SK-N-SH treated with all-trans-retinoic acid at 6 μM for 48 hours (cell line): ENCODE measurements around the gene PUM1.

Experiments used
- ATAC-seq: fragments of 200-7000 bp; cut with Tn5 transposase; 3 replicates; pipeline ENCODE4 v1.9.1; 2020; ENCODE audit warnings: mild to moderate bottlenecking, moderate library complexity
- ARNTL ChIP-seq: fragments of 450-650 bp; formaldehyde crosslinking; IDR thresholded peaks from 2 replicates; pipeline ENCODE4 v1.5.0; 2020; ENCODE audit warnings: low read depth, mild to moderate bottlenecking, moderate library complexity, borderline replicate concordance
- CREB5 ChIP-seq: fragments of 250-450 bp; sonication (Bioruptor Pico); IDR thresholded peaks from 2 replicates; pipeline ENCODE4 v1.5.1; 2020; ENCODE audit warnings: low read depth, mild to moderate bottlenecking, moderate library complexity
- ESRRG ChIP-seq: fragments of 250-450 bp; sonication (Bioruptor Pico); IDR thresholded peaks from 2 replicates; pipeline ENCODE4 v1.6.1; 2021; ENCODE audit warnings: mild to moderate bottlenecking
- GLIS3 ChIP-seq: fragments of 250-450 bp; sonication (Bioruptor Pico); IDR thresholded peaks from 2 replicates; pipeline ENCODE4 v1.5.0; 2020; ENCODE audit warnings: mild to moderate bottlenecking, moderate library complexity
- ISL1 ChIP-seq: fragments of 250-450 bp; sonication (Bioruptor Pico); IDR thresholded peaks from 2 replicates; pipeline ENCODE4 v2.1.2; 2022; ENCODE audit warnings: mild to moderate bottlenecking, moderate library complexity
- OSR1 ChIP-seq: fragments of 250-450 bp; sonication (Bioruptor Pico); IDR thresholded peaks from 2 replicates; pipeline ENCODE4 v1.8.0; 2022; ENCODE audit warnings: moderate library complexity, mild to moderate bottlenecking, inconsistent platforms
- PPARA ChIP-seq: fragments of 250-450 bp; sonication (Bioruptor Pico); IDR thresholded peaks from 2 replicates; pipeline ENCODE4 v1.5.0; 2020; ENCODE audit warnings: mild to moderate bottlenecking, borderline replicate concordance
- RARB ChIP-seq: fragments of 250-450 bp; sonication (Bioruptor Pico); IDR thresholded peaks from 2 replicates; pipeline ENCODE4 v1.8.0; 2021; ENCODE audit warnings: mild to moderate bottlenecking, moderate library complexity
- TCF4 ChIP-seq: fragments of 250-450 bp; sonication (Bioruptor Pico); IDR thresholded peaks from 2 replicates; pipeline ENCODE4 v1.8.0; 2021; ENCODE audit warnings: mild to moderate bottlenecking, moderate library complexity, borderline replicate concordance
- TOX ChIP-seq: fragments of 250-450 bp; sonication (Bioruptor Pico); IDR thresholded peaks from 2 replicates; pipeline ENCODE4 v1.8.0; 2021; ENCODE audit warnings: mild to moderate bottlenecking, moderate library complexity, borderline replicate concordance
- ZFP3 ChIP-seq: fragments of 250-450 bp; sonication (Bioruptor Pico); IDR thresholded peaks from 2 replicates; pipeline ENCODE4 v1.5.0; 2020; ENCODE audit warnings: mild to moderate bottlenecking, moderate library complexity
- ZFP30 ChIP-seq: fragments of 450-650 bp; formaldehyde crosslinking; IDR thresholded peaks from 2 replicates; pipeline ENCODE4 v1.5.0; 2022; ENCODE audit warnings: mild to moderate bottlenecking, moderate library complexity
- ZNF565 ChIP-seq: fragments of 450-650 bp; formaldehyde crosslinking; conservative IDR thresholded peaks from 2 replicates; pipeline ENCODE4 v1.5.0; 2020; ENCODE audit warnings: low read depth, mild to moderate bottlenecking, moderate library complexity
- ZNF70 ChIP-seq: fragments of 450-650 bp; formaldehyde crosslinking; IDR thresholded peaks from 2 replicates; pipeline ENCODE4 v1.5.0; 2020; ENCODE audit warnings: mild to moderate bottlenecking, moderate library complexity
- ZNF8 ChIP-seq: fragments of 450-650 bp; formaldehyde crosslinking; IDR thresholded peaks from 2 replicates; pipeline ENCODE4 v1.5.0; 2020; ENCODE audit warnings: mild to moderate bottlenecking, moderate library complexity
- TF ChIP-seq, protein P1 (sequence below): fragments of 250-450 bp; sonication (Bioruptor Pico); IDR thresholded peaks from 2 replicates; pipeline ENCODE4 v1.8.0; 2021; ENCODE audit warnings: low read depth, mild to moderate bottlenecking, moderate library complexity, borderline replicate concordance
- TF ChIP-seq, protein P2 (sequence below): fragments of 250-450 bp; sonication (Bioruptor Pico); IDR thresholded peaks from 2 replicates; pipeline ENCODE4 v1.5.1; 2021; ENCODE audit warnings: mild to moderate bottlenecking, moderate library complexity
- TF ChIP-seq, protein P3 (sequence below): fragments of 250-450 bp; sonication (Bioruptor Pico); IDR thresholded peaks from 2 replicates; pipeline ENCODE4 v1.5.0; 2020; ENCODE audit warnings: mild to moderate bottlenecking, moderate library complexity

PUM1 gene

DNA sequence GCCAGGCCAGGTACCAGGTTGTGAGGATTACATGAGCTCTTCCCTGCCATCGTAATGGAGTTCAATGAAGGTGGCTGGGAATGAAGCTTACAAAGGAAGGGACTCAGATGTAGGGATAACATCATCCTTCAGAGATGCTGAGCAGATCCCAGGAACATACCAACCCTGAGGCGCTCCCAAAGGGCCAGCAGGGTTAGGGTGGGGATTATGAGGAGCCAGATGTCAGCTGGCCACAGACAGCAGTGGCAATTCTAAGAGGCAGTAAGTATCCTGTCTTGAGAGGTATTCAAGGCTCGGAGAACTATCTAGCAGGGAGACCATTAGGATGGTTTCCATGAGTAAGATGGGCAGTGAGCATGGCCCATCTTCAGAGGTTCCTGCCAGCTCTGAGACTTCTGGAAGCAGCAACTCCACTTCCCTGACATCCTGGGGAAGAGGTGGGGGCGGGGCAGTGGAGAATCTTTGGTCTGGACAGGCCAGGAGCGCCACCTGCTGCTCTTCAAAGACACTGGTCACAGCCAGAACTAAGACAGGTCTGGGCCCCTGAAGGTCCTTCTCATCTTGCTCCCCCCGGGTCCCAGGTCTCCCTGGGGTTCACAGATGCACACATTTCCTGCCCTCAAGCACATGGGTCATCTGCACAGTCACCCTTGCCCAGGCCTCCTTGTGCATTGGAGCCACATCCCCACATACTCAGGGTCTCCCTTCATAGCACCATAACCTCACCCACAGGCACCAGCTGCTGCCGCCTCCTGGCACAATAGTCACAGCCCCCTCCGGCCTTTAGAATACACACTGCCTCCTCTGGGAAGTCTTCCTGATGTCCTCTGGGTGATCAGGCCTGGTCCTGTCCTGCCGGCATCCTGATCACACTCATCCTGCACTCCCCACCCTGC, 154.2 kb downstream of the PUM1 start:
- peak; percentile 88 for ATAC-seq
- TF ChIP-seq ARNTL (CRISPR knock-in tag), result no peak
- TF ChIP-seq TOX, result no peak
- TF ChIP-seq, protein P1, sequence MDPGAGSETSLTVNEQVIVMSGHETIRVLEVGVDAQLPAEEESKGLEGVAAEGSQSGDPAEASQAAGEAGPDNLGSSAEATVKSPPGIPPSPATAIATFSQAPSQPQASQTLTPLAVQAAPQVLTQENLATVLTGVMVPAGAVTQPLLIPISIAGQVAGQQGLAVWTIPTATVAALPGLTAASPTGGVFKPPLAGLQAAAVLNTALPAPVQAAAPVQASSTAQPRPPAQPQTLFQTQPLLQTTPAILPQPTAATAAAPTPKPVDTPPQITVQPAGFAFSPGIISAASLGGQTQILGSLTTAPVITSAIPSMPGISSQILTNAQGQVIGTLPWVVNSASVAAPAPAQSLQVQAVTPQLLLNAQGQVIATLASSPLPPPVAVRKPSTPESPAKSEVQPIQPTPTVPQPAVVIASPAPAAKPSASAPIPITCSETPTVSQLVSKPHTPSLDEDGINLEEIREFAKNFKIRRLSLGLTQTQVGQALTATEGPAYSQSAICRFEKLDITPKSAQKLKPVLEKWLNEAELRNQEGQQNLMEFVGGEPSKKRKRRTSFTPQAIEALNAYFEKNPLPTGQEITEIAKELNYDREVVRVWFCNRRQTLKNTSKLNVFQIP (CRISPR knock-in tag), result no peak
- no peak for TF ChIP-seq ZFP30
- TF ChIP-seq ISL1 (CRISPR knock-in tag), result no peak
- TF ChIP-seq, protein P2, sequence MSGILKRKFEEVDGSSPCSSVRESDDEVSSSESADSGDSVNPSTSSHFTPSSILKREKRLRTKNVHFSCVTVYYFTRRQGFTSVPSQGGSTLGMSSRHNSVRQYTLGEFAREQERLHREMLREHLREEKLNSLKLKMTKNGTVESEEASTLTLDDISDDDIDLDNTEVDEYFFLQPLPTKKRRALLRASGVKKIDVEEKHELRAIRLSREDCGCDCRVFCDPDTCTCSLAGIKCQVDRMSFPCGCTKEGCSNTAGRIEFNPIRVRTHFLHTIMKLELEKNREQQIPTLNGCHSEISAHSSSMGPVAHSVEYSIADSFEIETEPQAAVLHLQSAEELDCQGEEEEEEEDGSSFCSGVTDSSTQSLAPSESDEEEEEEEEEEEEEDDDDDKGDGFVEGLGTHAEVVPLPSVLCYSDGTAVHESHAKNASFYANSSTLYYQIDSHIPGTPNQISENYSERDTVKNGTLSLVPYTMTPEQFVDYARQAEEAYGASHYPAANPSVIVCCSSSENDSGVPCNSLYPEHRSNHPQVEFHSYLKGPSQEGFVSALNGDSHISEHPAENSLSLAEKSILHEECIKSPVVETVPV (CRISPR knock-in tag), result no peak
- TF ChIP-seq RARB (CRISPR knock-in tag), result no peak
- TF ChIP-seq CREB5 (CRISPR knock-in tag), result no peak
- TF ChIP-seq ZNF70 (CRISPR knock-in tag), result no peak
- TF ChIP-seq, protein P3, sequence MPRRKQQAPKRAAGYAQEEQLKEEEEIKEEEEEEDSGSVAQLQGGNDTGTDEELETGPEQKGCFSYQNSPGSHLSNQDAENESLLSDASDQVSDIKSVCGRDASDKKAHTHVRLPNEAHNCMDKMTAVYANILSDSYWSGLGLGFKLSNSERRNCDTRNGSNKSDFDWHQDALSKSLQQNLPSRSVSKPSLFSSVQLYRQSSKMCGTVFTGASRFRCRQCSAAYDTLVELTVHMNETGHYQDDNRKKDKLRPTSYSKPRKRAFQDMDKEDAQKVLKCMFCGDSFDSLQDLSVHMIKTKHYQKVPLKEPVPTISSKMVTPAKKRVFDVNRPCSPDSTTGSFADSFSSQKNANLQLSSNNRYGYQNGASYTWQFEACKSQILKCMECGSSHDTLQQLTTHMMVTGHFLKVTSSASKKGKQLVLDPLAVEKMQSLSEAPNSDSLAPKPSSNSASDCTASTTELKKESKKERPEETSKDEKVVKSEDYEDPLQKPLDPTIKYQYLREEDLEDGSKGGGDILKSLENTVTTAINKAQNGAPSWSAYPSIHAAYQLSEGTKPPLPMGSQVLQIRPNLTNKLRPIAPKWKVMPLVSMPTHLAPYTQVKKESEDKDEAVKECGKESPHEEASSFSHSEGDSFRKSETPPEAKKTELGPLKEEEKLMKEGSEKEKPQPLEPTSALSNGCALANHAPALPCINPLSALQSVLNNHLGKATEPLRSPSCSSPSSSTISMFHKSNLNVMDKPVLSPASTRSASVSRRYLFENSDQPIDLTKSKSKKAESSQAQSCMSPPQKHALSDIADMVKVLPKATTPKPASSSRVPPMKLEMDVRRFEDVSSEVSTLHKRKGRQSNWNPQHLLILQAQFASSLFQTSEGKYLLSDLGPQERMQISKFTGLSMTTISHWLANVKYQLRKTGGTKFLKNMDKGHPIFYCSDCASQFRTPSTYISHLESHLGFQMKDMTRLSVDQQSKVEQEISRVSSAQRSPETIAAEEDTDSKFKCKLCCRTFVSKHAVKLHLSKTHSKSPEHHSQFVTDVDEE, result no peak
- TF ChIP-seq TCF4 (CRISPR knock-in tag), result no peak
- TF ChIP-seq ZNF8 (CRISPR knock-in tag), result no peak
- no peak for TF ChIP-seq ZFP3 (CRISPR knock-in tag)

- no peak for ATAC-seq
- TF ChIP-seq ZNF8 (CRISPR knock-in tag), result no peak
- TF ChIP-seq, protein P2 (CRISPR knock-in tag), result no peak
- TF ChIP-seq ARNTL (CRISPR knock-in tag), result no peak
- TF ChIP-seq, protein P1 (CRISPR knock-in tag), result no peak
- TF ChIP-seq GLIS3 (CRISPR knock-in tag), result no peak
- TF ChIP-seq, protein P3, result no peak
- TF ChIP-seq PPARA, result no peak
- no peak for TF ChIP-seq OSR1 (CRISPR knock-in tag)
- TF ChIP-seq ESRRG (CRISPR knock-in tag), result no peak
- TF ChIP-seq ZFP3 (CRISPR knock-in tag), result no peak
- no peak for TF ChIP-seq ZNF565
These were observed 156.0 kb downstream of the PUM1 start for GRCh38 chr1:30909365-30910068.
